B cell (primary cell): ENCODE data around the gene ACSM6. TPM values are rescaled to one million over a fixed set of nuclear protein-coding genes. Genes with fewer than 3 reads are reported as not detected.

ENCODE experiments used
- ATAC-seq: fragments of 200-7000 bp; cut with Tn5 transposase; one replicate; pipeline ENCODE4 v1.10.0; 2021; ENCODE audit warnings: low read depth, mild to moderate bottlenecking, moderate number of reproducible peaks, moderate library complexity
- CTCF ChIA-PET: fragments of 350-600 bp; sonication (Branson Sonifier 250); formaldehyde crosslinking; loops from one replicate; lab custom pipeline; 2021; ENCODE audit warnings: antibody characterized with exemption, inconsistent platforms; lab: Charles Lee
- POLR2A ChIA-PET: fragments of 350-600 bp; sonication (Branson Sonifier 250); formaldehyde crosslinking; loops from one replicate; lab custom pipeline; 2021; ENCODE audit warnings: antibody characterized with exemption; lab: Charles Lee
- DNase-seq: peaks from one replicate; pipeline ENCODE4 v3.0.0; 2013
- H2AFZ ChIP-seq: 2 replicates; pipeline ENCODE4 v1.6.1; 2012; ENCODE audit warnings: mild to moderate bottlenecking, low read depth, low read length; ENCODE audit not compliant: insufficient read depth, poor library complexity, severe bottlenecking
- H3K27ac ChIP-seq, 2 donors: 1 replicate in 1 of 2; 2 replicates in 1 of 2; pipeline ENCODE4 v1.5.1; 2012 to 2013; ENCODE audit warnings: low read length in 2 of 2, mild to moderate bottlenecking in 2 of 2, moderate library complexity in 1 of 2
- H3K27me3 ChIP-seq, 4 experiments: fragments of 200-600 bp in 1 of 4; sonication (generic) in 1 of 4; replicated peaks in 1 of 4; 1 replicate in 2 of 4; 2 replicates in 2 of 4; pipeline versions ENCODE4 v1.6.1 to v1.7.0; 2013 to 2016; ENCODE audit warnings: low read length in 3 of 4, mild to moderate bottlenecking in 2 of 4, mixed read lengths in 1 of 4, moderate library complexity in 1 of 4; ENCODE audit not compliant: insufficient read depth in 4 of 4, control insufficient read depth in 3 of 4; ENCODE audit errors: control extremely low read depth in 1 of 4
- H3K36me3 ChIP-seq, 2 experiments: replicated peaks in 1 of 2; 1 replicate in 1 of 2; 2 replicates in 1 of 2; pipeline versions ENCODE4 v1.6.1 to v1.7.1; 2013; ENCODE audit warnings: low read length in 1 of 2; ENCODE audit not compliant: insufficient read depth in 2 of 2, control insufficient read depth in 1 of 2; ENCODE audit errors: control extremely low read depth in 1 of 2, extremely low read depth in 1 of 2
- H3K4me1 ChIP-seq, 2 donors: fragments of 200-600 bp in 1 of 2; sonication (generic) in 1 of 2; 1 replicate in 1 of 2; 2 replicates in 1 of 2; pipeline versions ENCODE4 v1.5.1 to v1.6.1; 2013 to 2017; ENCODE audit warnings: low read length in 2 of 2; ENCODE audit not compliant: control insufficient read depth in 2 of 2, insufficient read depth in 2 of 2
- H3K4me2 ChIP-seq: replicated peaks from 2 replicates; pipeline ENCODE3; 2012; ENCODE audit warnings: mild to moderate bottlenecking, low read depth, low read length; ENCODE audit not compliant: poor library complexity, severe bottlenecking
- H3K4me3 ChIP-seq, 5 experiments: fragments of 200-600 bp in 1 of 5; sonication (generic) in 1 of 5; 1 replicate in 3 of 5; 2 replicates in 2 of 5; pipeline versions ENCODE4 v1.5.1 to v1.7.0; 2011 to 2016; ENCODE audit warnings: low read length in 4 of 5, mild to moderate bottlenecking in 4 of 5, low read depth in 2 of 5, control low read depth in 1 of 5, moderate library complexity in 1 of 5; ENCODE audit not compliant: insufficient read depth in 1 of 5; ENCODE audit errors: control extremely low read depth in 1 of 5, extremely low read depth in 1 of 5
- H3K79me2 ChIP-seq: fragments of 200-600 bp; sonication (generic); one replicate; pipeline ENCODE4 v1.6.0; 2016; ENCODE audit warnings: low read length; ENCODE audit not compliant: control insufficient read depth, insufficient read depth
- H3K9ac ChIP-seq: fragments of 200-600 bp; sonication (generic); 2 replicates; pipeline ENCODE4 v1.6.1; 2017; ENCODE audit warnings: mild to moderate bottlenecking, low read length, moderate library complexity
- H3K9me3 ChIP-seq, 3 donors: one replicate each; pipeline versions ENCODE4 v1.6.1 to v1.7.1; 2013; ENCODE audit warnings: low read length in 2 of 3; ENCODE audit not compliant: control insufficient read depth in 2 of 3, insufficient read depth in 1 of 3; ENCODE audit errors: control extremely low read depth in 1 of 3
- H4K20me1 ChIP-seq: 2 replicates; pipeline ENCODE4 v1.6.0; 2012; ENCODE audit warnings: mild to moderate bottlenecking, low read length; ENCODE audit not compliant: insufficient read depth, control insufficient read depth, poor library complexity, severe bottlenecking
- H3K27ac Mint-ChIP-seq: one replicate; pipeline ENCODE4 v1.8.0; 2021; ENCODE audit warnings: mixed read lengths
- H3K27me3 Mint-ChIP-seq: one replicate; pipeline ENCODE4 v1.8.0; 2021; ENCODE audit warnings: mixed read lengths
- H3K4me1 Mint-ChIP-seq: one replicate; pipeline ENCODE4 v1.8.0; 2021; ENCODE audit warnings: mixed read lengths
- H3K4me3 Mint-ChIP-seq: one replicate; pipeline ENCODE4 v1.8.0; 2021; ENCODE audit warnings: mixed read lengths
- H3K9me3 Mint-ChIP-seq: one replicate; pipeline ENCODE4 v1.8.0; 2022; ENCODE audit warnings: mixed read lengths; ENCODE audit not compliant: insufficient read depth
- EZH2 ChIP-seq: IDR thresholded peaks from 2 replicates; pipeline ENCODE4 v1.6.1; 2012; ENCODE audit warnings: borderline replicate concordance, low read depth, mild to moderate bottlenecking, moderate library complexity, low read length; ENCODE audit not compliant: insufficient read depth, poor library complexity, severe bottlenecking
- WGBS: methylation state at CpG from one replicate; pipeline ENCODE4 v1.1.5; 2013; ENCODE audit warnings: missing lambda C conversion rate; ENCODE audit not compliant: insufficient coverage; 5-methylcytosine and 5-hydroxymethylcytosine counted together
- intact Hi-C: fragments of 100-400 bp; cut with micrococcal nuclease; formaldehyde crosslinking; loops from one replicate; pipeline ENCODE4 v1.10.0; 2022
- polyA plus RNA-seq: library from polyadenylated mRNA; depleted of rRNA; stranded (reverse); fragments of >200 nt; gene quantifications from 2 replicates; pipeline ENCODE4 v1.2.3, GENCODE V29; 2012
- total RNA-seq, 2 donors: library from RNA; stranded (reverse); fragments of 120-200 nt in 1 of 2; gene quantifications; 1 replicate in 1 of 2; 2 replicates in 1 of 2; pipeline versions ENCODE4 v1.2.3 to v1.2.4, GENCODE V29; 2013 to 2022
- TF ChIP-seq, protein P1 (sequence below): fragments of 200-600 bp; IDR thresholded peaks from one replicate; pipeline ENCODE4 v1.8.0; 2022; ENCODE audit warnings: antibody characterized with exemption, mild to moderate bottlenecking

Gene ACSM6
- total and polyA plus RNA-seq, 2 donors (not counting 1 experiment from before 2014, with no cell fraction given): not detected

DNA sequence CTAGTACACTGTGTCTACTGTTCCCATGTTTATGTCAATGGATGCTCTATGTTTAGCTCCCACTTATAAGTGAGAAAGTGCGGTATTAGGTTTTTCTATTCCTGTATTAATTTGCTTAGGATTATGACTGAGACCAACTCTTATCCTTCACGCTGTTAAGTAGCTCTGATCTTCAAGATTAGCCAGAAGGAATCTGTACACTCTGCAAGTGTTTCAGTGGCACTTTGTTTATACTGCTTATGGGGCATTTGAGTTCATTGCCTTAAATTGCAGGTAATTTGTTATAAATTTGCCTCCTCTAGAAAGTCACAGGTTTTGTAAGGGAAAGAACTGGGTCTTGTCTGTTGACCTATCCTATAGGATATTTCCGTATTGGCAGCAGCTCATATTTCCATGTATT, 6.4 kb upstream of the ACSM6 start:
- Mint-ChIP-seq H3K4me1 (peaks cover 7% of the 10 kb centered on the region), H3K4me3 (no peak overlapping the region), H3K9me3 (no peaks in the 10 kb centered on the region), H3K27me3 (no peaks in the 10 kb centered on the region), H3K27ac (no peak overlapping the region)
- Histone ChIP-seq H3K9ac (no peak overlapping the region), H2AFZ (no peak overlapping the region), H3K9me3 (no peaks in the 10 kb centered on the region), H3K79me2 (no peaks in the 10 kb centered on the region), H4K20me1 (no peaks in the 10 kb centered on the region), H3K4me1 (peaks cover 0 to 7% of the 10 kb centered on the region in 2 donors), H3K4me2 (no peak overlapping the region), H3K27ac (no peak overlapping the region), H3K4me3 (no peak overlapping the region), H3K27me3 (no peaks in the 10 kb centered on the region), H3K36me3 (no peaks in the 10 kb centered on the region)
- TF ChIP-seq EZH2: no peak
- TF ChIP-seq, protein P1, sequence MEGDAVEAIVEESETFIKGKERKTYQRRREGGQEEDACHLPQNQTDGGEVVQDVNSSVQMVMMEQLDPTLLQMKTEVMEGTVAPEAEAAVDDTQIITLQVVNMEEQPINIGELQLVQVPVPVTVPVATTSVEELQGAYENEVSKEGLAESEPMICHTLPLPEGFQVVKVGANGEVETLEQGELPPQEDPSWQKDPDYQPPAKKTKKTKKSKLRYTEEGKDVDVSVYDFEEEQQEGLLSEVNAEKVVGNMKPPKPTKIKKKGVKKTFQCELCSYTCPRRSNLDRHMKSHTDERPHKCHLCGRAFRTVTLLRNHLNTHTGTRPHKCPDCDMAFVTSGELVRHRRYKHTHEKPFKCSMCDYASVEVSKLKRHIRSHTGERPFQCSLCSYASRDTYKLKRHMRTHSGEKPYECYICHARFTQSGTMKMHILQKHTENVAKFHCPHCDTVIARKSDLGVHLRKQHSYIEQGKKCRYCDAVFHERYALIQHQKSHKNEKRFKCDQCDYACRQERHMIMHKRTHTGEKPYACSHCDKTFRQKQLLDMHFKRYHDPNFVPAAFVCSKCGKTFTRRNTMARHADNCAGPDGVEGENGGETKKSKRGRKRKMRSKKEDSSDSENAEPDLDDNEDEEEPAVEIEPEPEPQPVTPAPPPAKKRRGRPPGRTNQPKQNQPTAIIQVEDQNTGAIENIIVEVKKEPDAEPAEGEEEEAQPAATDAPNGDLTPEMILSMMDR: no peak
- ChIA-PET CTCF (interaction anchor here (1.0 to 1.6 kb wide), 3 partner anchors 41 to 59 kb away, joined by 3 to 4 read pairs (median 4); no protein-coding TSS in a partner anchor), POLR2A (no interaction called here)
- intact Hi-C loops: no loop called here
- 100% methylated on average over 1 of the region's 3 CpGs for WGBS
- DNase-seq: no peak
- no peak for ATAC-seq

DNA sequence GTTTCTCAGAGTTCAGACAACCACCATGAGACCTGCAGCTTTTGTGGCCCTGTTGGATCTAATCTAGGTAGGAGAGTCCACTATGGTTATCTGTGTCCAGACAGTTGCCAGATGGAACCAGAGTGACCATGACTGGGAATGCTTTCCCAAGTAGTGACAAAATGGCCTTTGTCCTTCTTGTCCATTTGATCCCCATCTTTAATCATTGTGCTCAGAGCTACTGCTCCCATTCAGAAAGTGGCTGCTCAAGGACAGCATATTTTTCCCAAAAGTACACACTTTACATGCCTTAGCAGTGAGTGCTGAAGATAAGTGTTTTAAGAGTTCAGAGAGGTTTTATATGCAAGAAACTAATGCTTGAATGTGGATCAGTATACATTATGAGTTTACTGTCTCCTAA, 5.4 kb upstream of the ACSM6 start:
- Histone ChIP-seq H4K20me1 (no peaks in the 10 kb centered on the region), H3K9ac (no peak overlapping the region), H3K27me3 (no peaks in the 10 kb centered on the region), H3K4me2 (no peak overlapping the region), H3K27ac (no peak overlapping the region), H3K9me3 (no peaks in the 10 kb centered on the region), H3K36me3 (no peaks in the 10 kb centered on the region), H3K79me2 (no peaks in the 10 kb centered on the region), H2AFZ (no peak overlapping the region), H3K4me3 (no peak overlapping the region), H3K4me1 (peaks cover 0 to 7% of the 10 kb centered on the region in 2 donors)
- no peak overlapping the region for H3K4me3 Mint-ChIP-seq
- CTCF ChIA-PET: interaction anchor here (1.0 to 1.6 kb wide), 3 partner anchors 40 to 58 kb away, joined by 3 to 4 read pairs (median 4); no protein-coding TSS in a partner anchor
- no peak for DNase-seq
- TF ChIP-seq, protein P1: no peak
- TF ChIP-seq EZH2: no peak
- POLR2A ChIA-PET: no interaction called here
- no peaks in the 10 kb centered on the region for H3K9me3 Mint-ChIP-seq
- peaks cover 4% of the 10 kb centered on the region for H3K4me1 Mint-ChIP-seq
- ATAC-seq: no peak
- H3K27ac Mint-ChIP-seq: no peak overlapping the region
- intact Hi-C loops: no loop called here
- H3K27me3 Mint-ChIP-seq: no peaks in the 10 kb centered on the region
